Fibroblast of the aortic adventitia (primary cell): ENCODE results near the gene PARN. TPM values are rescaled to one million over a fixed set of nuclear protein-coding genes. Genes with fewer than 3 reads are reported as not detected.

ENCODE experiments used
- DNase-seq: peaks from one replicate; pipeline ENCODE4 v3.0.0-alpha.2; 2010; ENCODE audit warnings: low read depth
- H3K4me3 ChIP-seq: 2 replicates; pipeline ENCODE4 v1.5.1; 2011; ENCODE audit warnings: low read depth, mild to moderate bottlenecking, control low read depth, low read length, moderate library complexity
- total RNA-seq: library from RNA; depleted of rRNA; stranded (reverse); fragments of >200 nt; gene quantifications from 2 replicates; pipeline ENCODE4 v1.2.3, GENCODE V29; 2012; ENCODE audit warnings: low replicate concordance
- TF ChIP-seq, protein P1 (sequence below): IDR thresholded peaks from 2 replicates; pipeline ENCODE4 v1.5.1; 2011; ENCODE audit warnings: mild to moderate bottlenecking, low read length, control low read depth, inconsistent platforms; ENCODE audit not compliant: insufficient read depth

Gene PARN
- total RNA-seq, 1 donor = 37.2 TPM

DNA sequence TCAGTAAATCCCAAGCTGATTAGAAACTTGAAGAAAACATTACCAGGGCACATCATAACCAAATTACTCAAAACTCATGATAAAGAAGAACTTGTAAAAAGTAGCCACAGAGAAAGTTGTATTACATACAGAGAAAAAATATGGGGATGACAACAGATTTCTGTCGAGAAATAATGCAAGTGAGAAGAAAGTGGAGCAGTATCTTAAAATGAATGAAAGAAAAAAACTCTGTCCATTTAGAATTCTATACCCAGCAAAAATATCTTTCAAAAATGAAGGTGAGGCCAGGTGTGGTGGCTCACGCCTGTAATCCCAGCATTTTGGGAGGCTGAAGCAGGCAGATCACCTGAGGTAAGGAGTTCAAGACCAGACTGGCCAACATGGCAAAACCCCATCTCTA is 165.9 kb downstream of the PARN start:
- no peak overlapping the region for H3K4me3 ChIP-seq
- TF ChIP-seq, protein P1, sequence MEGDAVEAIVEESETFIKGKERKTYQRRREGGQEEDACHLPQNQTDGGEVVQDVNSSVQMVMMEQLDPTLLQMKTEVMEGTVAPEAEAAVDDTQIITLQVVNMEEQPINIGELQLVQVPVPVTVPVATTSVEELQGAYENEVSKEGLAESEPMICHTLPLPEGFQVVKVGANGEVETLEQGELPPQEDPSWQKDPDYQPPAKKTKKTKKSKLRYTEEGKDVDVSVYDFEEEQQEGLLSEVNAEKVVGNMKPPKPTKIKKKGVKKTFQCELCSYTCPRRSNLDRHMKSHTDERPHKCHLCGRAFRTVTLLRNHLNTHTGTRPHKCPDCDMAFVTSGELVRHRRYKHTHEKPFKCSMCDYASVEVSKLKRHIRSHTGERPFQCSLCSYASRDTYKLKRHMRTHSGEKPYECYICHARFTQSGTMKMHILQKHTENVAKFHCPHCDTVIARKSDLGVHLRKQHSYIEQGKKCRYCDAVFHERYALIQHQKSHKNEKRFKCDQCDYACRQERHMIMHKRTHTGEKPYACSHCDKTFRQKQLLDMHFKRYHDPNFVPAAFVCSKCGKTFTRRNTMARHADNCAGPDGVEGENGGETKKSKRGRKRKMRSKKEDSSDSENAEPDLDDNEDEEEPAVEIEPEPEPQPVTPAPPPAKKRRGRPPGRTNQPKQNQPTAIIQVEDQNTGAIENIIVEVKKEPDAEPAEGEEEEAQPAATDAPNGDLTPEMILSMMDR = no peak
- no peak for DNase-seq

DNA sequence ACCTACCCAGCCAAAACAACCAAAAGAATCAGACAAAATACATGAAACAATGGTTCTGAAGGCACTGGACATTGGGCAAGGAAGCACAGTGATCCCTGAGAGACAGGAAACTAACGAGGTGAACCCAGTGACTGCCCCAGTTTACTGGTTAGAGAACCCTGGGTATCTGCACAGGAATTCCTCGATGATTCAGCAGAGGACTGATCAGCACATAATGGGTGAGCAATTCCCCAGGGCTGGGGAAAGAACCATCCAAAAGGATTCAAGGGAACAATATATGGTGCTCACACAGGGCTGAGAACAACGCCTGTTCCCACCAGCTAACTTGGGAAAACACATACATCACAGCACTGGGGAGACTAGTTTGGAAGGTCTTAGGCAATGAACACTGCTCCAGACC is 167.2 kb downstream of the PARN start:
- TF ChIP-seq, protein P1 = no peak
- no peak overlapping the region for H3K4me3 ChIP-seq
- peak; percentile 46 for DNase-seq

DNA sequence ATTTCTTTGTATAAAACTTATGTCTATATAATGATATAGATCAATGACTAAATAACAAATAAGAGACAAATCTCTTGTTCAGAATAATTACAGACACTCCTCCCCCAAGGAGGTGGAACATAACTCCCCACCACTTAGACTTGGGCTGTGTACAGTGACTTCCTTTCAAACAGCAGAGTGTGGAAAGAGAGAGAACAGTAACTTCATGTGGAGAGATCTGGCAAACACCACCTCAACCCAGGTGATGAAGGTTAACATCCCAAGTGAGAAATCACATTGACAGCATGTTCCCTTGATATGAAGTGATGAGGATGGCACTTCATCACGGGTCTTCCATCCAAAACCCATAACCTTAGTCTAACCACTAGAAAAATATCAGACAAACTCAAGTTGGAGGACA is 169.3 kb downstream of the PARN start:
- no peak for DNase-seq
- TF ChIP-seq, protein P1 = no peak
- no peak overlapping the region for H3K4me3 ChIP-seq

DNA sequence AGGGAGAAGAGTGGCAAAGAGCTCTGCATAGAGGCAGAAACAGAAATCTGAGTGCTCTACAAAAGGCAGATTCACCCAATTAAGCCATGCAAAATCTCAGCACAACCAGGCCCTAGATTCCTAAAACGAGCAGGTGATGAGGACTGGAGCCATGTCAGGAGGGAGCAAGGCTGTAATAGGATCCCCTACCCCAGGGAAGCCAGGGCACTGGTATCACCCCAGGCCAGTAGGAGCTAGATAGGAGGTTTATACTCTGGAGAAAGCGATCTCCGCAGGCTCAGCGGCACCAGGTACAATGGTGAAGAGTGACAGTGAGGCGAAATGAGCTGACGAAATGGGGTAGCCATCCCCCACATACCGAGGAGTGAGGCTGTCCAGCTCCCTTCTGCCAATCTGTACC is 171.5 kb downstream of the PARN start:
- TF ChIP-seq, protein P1 = no peak
- DNase-seq = no peak
- H3K4me3 ChIP-seq = no peak overlapping the region

DNA sequence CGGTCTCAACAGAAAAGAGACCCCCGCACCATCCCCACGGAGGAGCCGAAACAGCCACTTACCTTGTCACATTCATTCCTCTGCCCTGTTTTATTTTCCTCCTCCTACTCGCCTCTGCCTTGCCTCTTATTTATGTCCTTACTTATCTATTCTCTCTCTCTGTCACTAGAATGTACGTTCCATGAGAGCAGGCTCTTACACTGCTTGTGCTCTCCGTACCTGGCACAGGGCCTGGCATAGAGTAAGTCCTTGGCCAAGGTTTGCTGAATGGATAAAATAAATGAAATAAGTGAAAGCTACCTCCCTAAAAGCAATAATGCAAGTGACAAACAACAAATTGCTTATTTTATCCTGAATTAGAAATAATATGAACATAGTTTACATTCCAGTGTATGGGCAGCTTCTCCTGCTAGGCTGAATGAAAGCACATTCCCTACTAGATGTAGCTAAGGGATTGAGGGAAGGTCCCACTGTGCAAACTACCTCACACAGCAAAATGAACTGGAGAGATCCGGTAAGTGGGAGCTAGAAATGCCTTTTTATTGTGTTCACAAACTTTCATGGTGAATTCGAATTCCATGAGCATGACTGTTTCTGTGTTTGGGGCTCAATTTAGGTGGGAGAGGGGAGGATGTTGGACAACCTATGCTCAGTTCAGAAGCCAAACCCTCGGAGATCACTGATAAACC is 173.1 kb downstream of the PARN start:
- DNase-seq = peak; percentile 28
- H3K4me3 ChIP-seq = no peak overlapping the region
- TF ChIP-seq, protein P1 = no peak

DNA sequence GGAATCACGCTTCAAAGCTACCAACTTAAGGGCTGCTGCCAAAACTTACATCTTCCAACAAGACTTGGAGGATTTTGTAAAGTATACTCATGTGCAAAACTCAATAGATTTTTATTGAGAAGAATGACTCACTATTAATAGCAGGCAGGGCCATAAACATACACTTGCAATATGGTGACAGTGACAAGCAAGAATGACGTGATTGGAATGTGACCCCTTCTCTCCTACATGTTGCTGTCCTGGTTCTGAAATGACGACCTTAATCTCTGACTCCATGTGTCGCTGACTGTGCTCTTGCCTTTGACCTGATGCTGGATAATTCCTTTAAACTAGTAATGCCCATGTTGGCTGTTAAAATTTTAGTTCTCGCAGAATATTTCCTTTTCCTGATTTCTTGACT is 174.5 kb downstream of the PARN start:
- TF ChIP-seq, protein P1 = no peak
- peak; percentile 9 for DNase-seq
- no peak overlapping the region for H3K4me3 ChIP-seq

DNA sequence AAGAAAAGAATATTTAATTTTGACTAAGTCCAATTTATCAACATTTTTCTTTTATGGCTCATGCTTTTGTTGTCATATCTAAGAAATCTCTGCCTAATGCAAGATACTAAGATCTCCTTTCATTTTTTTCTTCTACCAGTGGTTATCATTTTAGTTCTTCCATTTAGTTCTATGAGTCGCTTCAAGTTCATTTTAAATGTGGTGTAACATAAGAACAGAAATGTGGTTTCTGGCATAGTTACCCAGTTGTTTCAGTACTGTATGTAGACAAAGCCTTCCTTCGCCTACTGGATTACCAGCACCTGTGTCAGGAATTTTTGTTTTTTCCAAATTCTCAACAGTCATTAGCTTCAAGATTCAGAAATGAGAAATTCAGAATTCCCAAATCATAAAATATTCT is 175.7 kb downstream of the PARN start:
- H3K4me3 ChIP-seq = no peak overlapping the region
- peak; percentile 75 for DNase-seq
- TF ChIP-seq, protein P1 = no peak
